PC-3 (cell line): ENCODE measurements around the gene SLC6A18. TPM values are rescaled to one million over a fixed set of nuclear protein-coding genes. Genes with fewer than 3 reads are reported as not detected.

Experiments
- ATAC-seq: fragments of 200-7000 bp; cut with Tn5 transposase; 2 replicates; pipeline ENCODE4 v1.9.1; 2020; ENCODE audit warnings: mild to moderate bottlenecking, moderate library complexity
- BruUV-seq: library from RNA; stranded (reverse); fragments of 400-500 nt; replicated peaks from 2 replicates; lab custom pipeline; 2021; lab: Mats Ljungman, UMichigan
- CTCF ChIA-PET: fragments of 300-600 bp; sonication (Branson Sonifier 250); formaldehyde crosslinking; loops from one replicate; lab custom pipeline; 2022; ENCODE audit warnings: antibody characterized with exemption; lab: Charles Lee
- POLR2A ChIA-PET: fragments of 300-600 bp; sonication (Branson Sonifier 250); formaldehyde crosslinking; loops from one replicate; lab custom pipeline; 2022; ENCODE audit warnings: antibody characterized with exemption; ENCODE audit not compliant: unreplicated experiment; lab: Charles Lee
- DNase-seq: peaks from one replicate; pipeline ENCODE4 v3.0.0-alpha.2; 2015
- H2AFZ ChIP-seq: fragments of 300-600 bp; sonication (generic); 2 replicates; pipeline ENCODE4 v1.6.0; 2016; ENCODE audit warnings: antibody characterized with exemption, low read length
- H3F3A ChIP-seq: fragments of 300-600 bp; sonication (generic); one replicate; pipeline ENCODE4 v1.6.0; 2017; ENCODE audit warnings: antibody characterized with exemption, low read length, control low read depth, mild to moderate bottlenecking; ENCODE audit not compliant: unreplicated experiment
- H3K27ac ChIP-seq: fragments of 300-600 bp; sonication (generic); 2 replicates; pipeline ENCODE4 v1.5.1; 2016; ENCODE audit warnings: mild to moderate bottlenecking, low read length
- H3K27me3 ChIP-seq: fragments of 300-600 bp; sonication (generic); 2 replicates; pipeline ENCODE4 v1.6.1; 2016; ENCODE audit warnings: low read length, mixed read lengths
- H3K36me3 ChIP-seq: fragments of 300-600 bp; sonication (generic); 2 replicates; pipeline ENCODE4 v1.6.1; 2016; ENCODE audit warnings: low read depth, mixed run types, low read length, mixed read lengths
- H3K4me1 ChIP-seq: fragments of 300-600 bp; sonication (generic); 2 replicates; pipeline ENCODE4 v1.5.1; 2016; ENCODE audit warnings: low read length; ENCODE audit not compliant: insufficient read depth
- H3K4me2 ChIP-seq: fragments of 300-600 bp; sonication (generic); 2 replicates; pipeline ENCODE4 v1.6.0; 2016; ENCODE audit warnings: low read length
- H3K4me3 ChIP-seq: fragments of 300-600 bp; sonication (generic); 2 replicates; pipeline ENCODE4 v1.5.1; 2016; ENCODE audit warnings: mild to moderate bottlenecking, low read length, mixed read lengths
- H3K79me2 ChIP-seq: fragments of 300-600 bp; sonication (generic); 2 replicates; pipeline ENCODE4 v1.6.1; 2017; ENCODE audit warnings: low read length, mixed read lengths
- H3K9ac ChIP-seq: fragments of 300-600 bp; sonication (generic); 2 replicates; pipeline ENCODE4 v1.6.0; 2016; ENCODE audit warnings: mild to moderate bottlenecking, low read length
- H3K9me2 ChIP-seq: fragments of 300-600 bp; sonication (generic); replicated peaks from 2 replicates; pipeline ENCODE4 v1.6.1; 2016; ENCODE audit warnings: mixed run types, low read length, mixed read lengths
- H3K9me3 ChIP-seq: fragments of 300-600 bp; sonication (generic); 2 replicates; pipeline ENCODE4 v1.6.1; 2016; ENCODE audit warnings: low read length, mixed read lengths
- H4K20me1 ChIP-seq: fragments of 300-600 bp; sonication (generic); 2 replicates; pipeline ENCODE4 v1.6.1; 2016; ENCODE audit warnings: low read length, mixed read lengths
- CTCF ChIP-seq: fragments of 300-600 bp; sonication (generic); conservative IDR thresholded peaks from 2 replicates; pipeline ENCODE4 v1.5.1; 2017; ENCODE audit warnings: antibody characterized with exemption, low read depth, mild to moderate bottlenecking, low read length
- EZH2 ChIP-seq: fragments of 300-600 bp; sonication (generic); IDR thresholded peaks from one replicate; pipeline ENCODE4 v1.6.1; 2017; ENCODE audit warnings: antibody characterized with exemption, mild to moderate bottlenecking, low read length; ENCODE audit not compliant: unreplicated experiment
- EZH2phosphoT487 ChIP-seq: fragments of 300-600 bp; sonication (generic); IDR thresholded peaks from 2 replicates; pipeline ENCODE4 v1.6.1; 2018; ENCODE audit warnings: mild to moderate bottlenecking, antibody characterized with exemption, low read length, borderline replicate concordance
- intact Hi-C: fragments of 100-400 bp; cut with micrococcal nuclease; formaldehyde crosslinking; loops from 2 replicates; pipeline ENCODE4 v1.9.0; 2023
- total RNA-seq: library from RNA; depleted of rRNA; stranded (reverse); fragments of >200 nt; gene quantifications from 2 replicates; pipeline ENCODE4 v1.2.3, GENCODE V29; 2014

The SLC6A18 gene
- total RNA-seq, 1 experiment from 2014 or later, result not detected

- H3F3A ChIP-seq, result no peaks in the 10 kb centered on the region
- H3K79me2 ChIP-seq, result no peaks in the 10 kb centered on the region
- ChIA-PET CTCF (no interaction called here), POLR2A (no interaction called here)
- H2AFZ ChIP-seq, result no peak overlapping the region
- no peak overlapping the region for H3K9ac ChIP-seq
- intact Hi-C loops, result no loop called here
- H3K4me3 ChIP-seq, result no peak overlapping the region
- no peaks in the 10 kb centered on the region for H3K36me3 ChIP-seq
- H3K9me3 ChIP-seq, result no peaks in the 10 kb centered on the region
- H3K4me2 ChIP-seq, result no peak overlapping the region
- no peaks in the 10 kb centered on the region for H4K20me1 ChIP-seq
- TF ChIP-seq EZH2phosphoT487 (no peak), CTCF (no peak)
- H3K4me1 ChIP-seq, result no peaks in the 10 kb centered on the region
- peaks cover 37% of the 10 kb centered on the region for H3K27me3 ChIP-seq
- no TSS peak for BruUV-seq
- H3K9me2 ChIP-seq, result no peaks in the 10 kb centered on the region
- no peak overlapping the region for H3K27ac ChIP-seq
- DNase-seq, result no peak
- ATAC-seq, result no peak
Observed at GRCh38 chr5:1185629-1186350, 39.4 kb upstream of the SLC6A18 start.

GRCh38 chr5:1186351-1187233 is 38.6 kb upstream of the SLC6A18 start:
- Histone ChIP-seq H2AFZ (no peak overlapping the region), H3F3A (no peaks in the 10 kb centered on the region), H3K9me2 (no peaks in the 10 kb centered on the region), H3K79me2 (no peaks in the 10 kb centered on the region), H3K4me1 (no peaks in the 10 kb centered on the region), H4K20me1 (no peaks in the 10 kb centered on the region), H3K9ac (no peak overlapping the region), H3K27ac (no peak overlapping the region), H3K27me3 (peaks cover 39% of the 10 kb centered on the region), H3K9me3 (no peaks in the 10 kb centered on the region), H3K36me3 (no peaks in the 10 kb centered on the region), H3K4me2 (no peak overlapping the region), H3K4me3 (no peak overlapping the region)
- TF ChIP-seq EZH2phosphoT487 (no peak), CTCF (no peak), EZH2 (no peak)
- intact Hi-C loops, result no loop called here
- no peak for DNase-seq
- ChIA-PET CTCF (interaction anchor here (0.6 kb wide), 1 partner anchor 68 kb away, joined by 3 read pairs; no protein-coding TSS in a partner anchor), POLR2A (no interaction called here)
- no TSS peak for BruUV-seq
- no peak for ATAC-seq
